ENCODE data around the gene PRSS16. TPM values are rescaled to one million over a fixed set of nuclear protein-coding genes. Genes with fewer than 3 reads are reported as not detected.
A peak's percentile ranks its signal among the peaks of the same experiment; 100 is the strongest.

Gene PRSS16
- total and polyA plus RNA-seq, 9 of the 15 experiments (the other 6 are each of a cell fraction or from before 2014, with no cell fraction given): 4.5 to 21.3 (median 12.1) TPM

GRCh38 chr6:27297857-27298730 lies 50.6 kb downstream of the PRSS16 start (continued):
- TF ChIP-seq USF2 (CRISPR knock-in tag; IDR thresholded peaks at IDR 0.05) (peak; percentile 75), RCOR1 (IDR thresholded peaks at IDR 0.05; ENCODE audit: borderline replicate concordance in 1 of 2, low read depth in 2 of 2, low read length in 2 of 2) (peak in 1 of 2 experiments; percentile 70; a peak in 1 of 4 replicates), SP2 (IDR thresholded peaks at IDR 0.05; ENCODE audit: extremely low read depth, low read depth, low read length, poor library complexity, severe bottlenecking) (no peak), RAD21 (CRISPR knock-in tag; conservative IDR thresholded peaks at IDR 0.05 in 1 of 2, IDR thresholded peaks at IDR 0.05 in 1 of 2) (peak; percentile 18 to 30; a peak in 2 of 4 replicates), RFX5 (IDR thresholded peaks at IDR 0.05; ENCODE audit: low read depth, low read length) (no peak; the same call in 1 of the 2 replicates), ZNF644 (tag; IDR thresholded peaks at IDR 0.05; ENCODE audit: low read depth) (no peak), BCLAF1 (IDR thresholded peaks at IDR 0.05; ENCODE audit: borderline replicate concordance in 1 of 2, control insufficient read depth in 1 of 2, low read depth in 2 of 2, low read length in 1 of 2) (peak in 1 of 2 experiments; percentile 63; a peak in 2 of 4 replicates), TCF7 (IDR thresholded peaks at IDR 0.05; ENCODE audit: borderline replicate concordance) (no peak), KLF1 (tag; IDR thresholded peaks at IDR 0.05) (peak; percentile 24), ZNF668 (CRISPR knock-in tag; IDR thresholded peaks at IDR 0.05) (no peak), ZNF212 (CRISPR knock-in tag; IDR thresholded peaks at IDR 0.05) (no peak), MBD2 (IDR thresholded peaks at IDR 0.05; ENCODE audit: borderline replicate concordance, low read depth) (0 out of 2 replicates have a peak, but pooled peaks have one; percentile 10), NR4A1 (CRISPR knock-in tag; IDR thresholded peaks at IDR 0.05) (no peak), NR4A1 (tag; IDR thresholded peaks at IDR 0.05) (peak; percentile 77; the same call in 1 of the 2 replicates), ZBTB2 (IDR thresholded peaks at IDR 0.05) (0 out of 2 replicates have a peak, but pooled peaks have one; percentile 21), BRF1 (IDR thresholded peaks at IDR 0.05; ENCODE audit: borderline replicate concordance, extremely low read depth, insufficient read length) (peak; percentile 18), FOXA1 (IDR thresholded peaks at IDR 0.05; ENCODE audit: borderline replicate concordance) (no peak), PTRF (tag; IDR thresholded peaks at IDR 0.05) (no peak), PHF21A (IDR thresholded peaks at IDR 0.05; ENCODE audit: borderline replicate concordance, low read depth) (no peak), MAZ (CRISPR knock-in tag; conservative IDR thresholded peaks at IDR 0.05 in 1 of 2, IDR thresholded peaks at IDR 0.05 in 1 of 2) (peak; percentile 17 to 51; a peak in 1 of 4 replicates), CSDE1 (IDR thresholded peaks at IDR 0.05) (peak in 1 of 2 experiments; percentile 74; a peak in 1 of 4 replicates), MEF2D (tag; conservative IDR thresholded peaks at IDR 0.05; ENCODE audit: low read depth) (peak; percentile 19; the same call in 1 of the 2 replicates)

All from K562 (cell line).